ENCODE measurements around the gene SERP2. TPM values are rescaled to one million over a fixed set of nuclear protein-coding genes. Genes with fewer than 3 reads are reported as not detected.

The SERP2 gene
- total RNA-seq, 4 donors from 2014 or later = 1.3 to 5.7 (median 3.1) TPM; not detected in 1

DNA sequence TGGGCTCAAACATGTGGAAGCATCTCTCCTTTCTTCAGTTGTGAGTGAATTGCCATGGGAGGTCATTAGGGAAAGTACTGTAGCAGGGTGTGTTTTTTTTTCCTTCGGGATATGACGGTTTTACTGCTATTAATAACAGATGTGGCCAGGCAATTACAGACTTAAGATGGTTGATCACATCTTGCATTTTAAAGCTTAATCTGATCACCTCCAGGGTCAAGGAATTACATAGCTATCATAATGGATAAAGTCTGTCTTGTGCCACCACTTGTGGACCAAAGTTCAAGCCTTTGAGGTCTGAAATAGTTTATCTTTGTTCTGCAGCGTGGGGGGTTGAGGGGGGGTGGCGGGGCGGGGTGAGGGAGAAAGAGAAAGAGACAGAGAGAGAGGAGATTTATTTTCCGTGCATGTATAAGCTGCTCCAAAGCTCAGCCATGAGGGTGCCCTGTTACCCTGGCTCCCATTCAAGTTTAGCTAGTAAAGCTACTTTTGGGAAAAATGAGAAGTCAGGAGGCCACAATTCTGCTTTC is 5.5 kb upstream of the SERP2 start:
- TF ChIP-seq, protein P1, sequence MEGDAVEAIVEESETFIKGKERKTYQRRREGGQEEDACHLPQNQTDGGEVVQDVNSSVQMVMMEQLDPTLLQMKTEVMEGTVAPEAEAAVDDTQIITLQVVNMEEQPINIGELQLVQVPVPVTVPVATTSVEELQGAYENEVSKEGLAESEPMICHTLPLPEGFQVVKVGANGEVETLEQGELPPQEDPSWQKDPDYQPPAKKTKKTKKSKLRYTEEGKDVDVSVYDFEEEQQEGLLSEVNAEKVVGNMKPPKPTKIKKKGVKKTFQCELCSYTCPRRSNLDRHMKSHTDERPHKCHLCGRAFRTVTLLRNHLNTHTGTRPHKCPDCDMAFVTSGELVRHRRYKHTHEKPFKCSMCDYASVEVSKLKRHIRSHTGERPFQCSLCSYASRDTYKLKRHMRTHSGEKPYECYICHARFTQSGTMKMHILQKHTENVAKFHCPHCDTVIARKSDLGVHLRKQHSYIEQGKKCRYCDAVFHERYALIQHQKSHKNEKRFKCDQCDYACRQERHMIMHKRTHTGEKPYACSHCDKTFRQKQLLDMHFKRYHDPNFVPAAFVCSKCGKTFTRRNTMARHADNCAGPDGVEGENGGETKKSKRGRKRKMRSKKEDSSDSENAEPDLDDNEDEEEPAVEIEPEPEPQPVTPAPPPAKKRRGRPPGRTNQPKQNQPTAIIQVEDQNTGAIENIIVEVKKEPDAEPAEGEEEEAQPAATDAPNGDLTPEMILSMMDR (IDR thresholded peaks at IDR 0.05; ENCODE audit: low read depth) = no peak

DNA sequence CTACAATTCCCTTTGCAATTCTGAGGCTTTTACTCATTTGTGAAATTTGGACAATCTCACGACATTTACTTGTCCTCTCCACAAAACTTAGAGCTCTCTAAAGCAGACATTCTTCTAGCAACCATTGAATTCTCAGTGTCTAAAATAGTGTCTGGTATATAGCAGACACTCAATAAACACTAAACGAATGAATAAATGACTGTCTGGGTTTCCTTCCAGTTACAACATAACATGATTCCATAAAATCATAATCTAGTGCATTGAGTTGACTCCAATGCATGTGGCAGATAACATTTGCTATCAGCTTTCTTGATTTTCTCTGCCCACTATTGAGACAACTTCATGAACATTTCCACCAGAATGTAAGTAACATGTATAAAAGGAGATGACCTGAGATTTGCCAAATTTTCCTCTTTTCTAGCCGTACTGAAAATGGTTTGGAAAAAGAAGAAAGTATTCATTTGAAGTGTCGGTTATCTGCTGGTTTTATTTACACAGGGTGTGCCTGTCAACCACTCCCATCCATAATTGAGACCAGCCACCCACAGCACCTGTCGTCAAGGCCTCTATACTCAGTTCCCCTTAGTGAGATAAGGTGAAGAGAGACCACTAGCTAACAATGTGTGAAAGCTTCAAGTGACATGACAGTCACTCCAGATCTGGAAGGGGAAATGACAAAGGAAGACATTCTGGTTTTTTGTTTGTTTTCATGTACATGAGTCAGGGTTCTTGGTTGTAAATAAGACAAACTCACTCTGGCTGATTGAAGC is 4.8 kb upstream of the SERP2 start:
- TF ChIP-seq, protein P1 (IDR thresholded peaks at IDR 0.05; ENCODE audit: low read depth) = no peak

DNA sequence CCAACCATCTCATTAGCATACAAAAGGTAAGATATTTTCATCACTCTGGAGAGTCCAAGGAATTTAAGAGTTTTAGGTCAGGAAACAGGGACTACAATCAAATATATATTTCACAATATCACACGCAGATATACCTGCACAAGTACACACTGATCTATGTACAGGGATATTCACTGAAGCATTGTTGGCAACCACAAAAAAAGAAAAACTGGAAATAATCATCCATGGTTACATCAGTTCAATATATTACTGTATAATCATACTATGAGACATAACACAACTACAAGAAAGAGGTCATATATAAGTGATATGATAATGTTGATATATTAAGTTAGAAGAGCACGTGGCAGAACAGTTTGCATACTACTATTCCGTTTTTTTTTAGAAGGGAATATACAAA is 2.2 kb upstream of the SERP2 start:
- TF ChIP-seq, protein P1 (IDR thresholded peaks at IDR 0.05; ENCODE audit: low read depth) = no peak

DNA sequence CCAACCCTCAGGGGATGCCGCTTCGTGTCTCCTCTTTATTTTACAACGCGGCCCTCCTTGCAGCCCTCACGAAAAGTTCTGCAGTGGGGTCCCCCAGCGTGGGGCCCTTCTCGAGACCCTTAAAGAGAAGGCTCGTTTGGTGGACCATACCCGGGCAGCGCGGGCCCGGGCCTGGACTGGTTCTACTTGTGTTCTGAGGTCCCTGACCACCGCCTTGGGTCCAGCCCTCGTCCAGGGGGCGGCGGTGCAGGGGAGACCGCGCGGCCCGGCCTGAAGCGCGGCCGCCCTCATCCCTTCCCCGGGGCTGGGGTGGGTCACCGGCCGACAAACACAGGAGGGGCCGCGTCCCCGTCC is 400 bp upstream of the SERP2 start:
- TF ChIP-seq, protein P1 (IDR thresholded peaks at IDR 0.05; ENCODE audit: low read depth) = no peak

DNA sequence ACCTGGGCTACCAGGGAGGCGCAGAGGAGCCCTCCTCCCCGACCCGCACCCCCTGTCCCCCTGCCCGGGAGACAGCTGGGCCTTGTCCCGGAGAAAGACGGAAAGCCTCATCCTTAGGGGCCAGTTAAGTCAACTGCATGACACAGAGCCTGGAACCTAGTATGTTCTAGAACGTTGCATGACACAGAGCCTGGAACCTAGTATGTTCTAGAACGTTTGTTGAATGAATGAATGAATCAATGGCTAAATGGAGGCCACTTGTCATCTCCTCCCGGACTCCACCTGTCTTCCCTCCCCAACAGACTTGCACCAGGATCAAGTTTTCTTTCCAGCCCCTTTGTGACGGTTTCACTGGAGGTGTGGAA is 706 bp downstream of the SERP2 start:
- TF ChIP-seq, protein P1 (IDR thresholded peaks at IDR 0.05; ENCODE audit: low read depth) = no peak

DNA sequence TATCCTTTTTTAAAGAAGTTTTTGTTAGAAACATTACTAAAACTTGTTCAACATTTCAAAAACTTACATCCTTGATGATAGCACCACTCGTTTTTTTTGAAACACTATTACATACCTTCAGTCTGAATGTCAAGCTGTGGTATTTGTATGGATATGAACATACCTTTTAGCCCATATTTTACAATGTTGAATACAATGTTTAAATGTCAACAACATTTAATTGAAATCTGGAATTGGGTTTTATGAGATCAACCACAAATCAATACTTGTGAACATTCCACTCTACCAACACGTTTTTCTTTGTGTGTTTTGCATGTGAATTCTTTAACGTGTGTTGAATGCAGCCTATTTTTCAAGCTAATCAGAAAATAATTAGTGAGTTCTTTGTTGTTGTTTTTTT is 4.7 kb downstream of the SERP2 start:
- TF ChIP-seq, protein P1 (IDR thresholded peaks at IDR 0.05; ENCODE audit: low read depth) = no peak

DNA sequence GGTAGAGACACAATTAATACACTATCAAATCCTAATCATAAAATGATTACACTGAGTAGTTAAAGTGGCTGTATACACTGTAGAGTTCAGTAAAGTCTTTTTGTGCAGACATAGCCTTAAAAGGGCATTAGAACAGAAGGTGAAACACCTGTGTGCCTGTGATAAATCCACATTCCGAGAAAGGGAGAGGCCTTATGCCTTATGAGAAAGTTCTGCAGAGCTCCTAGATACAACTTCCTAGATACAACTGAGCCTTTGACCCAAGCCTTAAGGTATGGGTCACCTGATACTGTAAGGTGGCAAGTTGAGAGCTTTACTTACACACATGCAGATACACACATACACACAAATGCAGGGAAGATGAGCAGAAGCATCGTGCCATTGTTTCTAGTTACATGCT is 6.3 kb downstream of the SERP2 start:
- TF ChIP-seq, protein P1 (IDR thresholded peaks at IDR 0.05; ENCODE audit: low read depth) = no peak
